CD4-positive, alpha-beta T cell treated with Interleukin-10 for 1 hour (primary cell): Measurements from ENCODE around the gene CD7.
"Not testable (repeated sequence)": the region's sequence is repeated elsewhere in the genome, so short reads cannot be mapped to it uniquely, and the experiment has no call there.

ENCODE experiments used
- DNase-seq: peaks from one replicate; pipeline ENCODE4 v3.0.0-alpha.2; 2020

The CD7 gene

DNA sequence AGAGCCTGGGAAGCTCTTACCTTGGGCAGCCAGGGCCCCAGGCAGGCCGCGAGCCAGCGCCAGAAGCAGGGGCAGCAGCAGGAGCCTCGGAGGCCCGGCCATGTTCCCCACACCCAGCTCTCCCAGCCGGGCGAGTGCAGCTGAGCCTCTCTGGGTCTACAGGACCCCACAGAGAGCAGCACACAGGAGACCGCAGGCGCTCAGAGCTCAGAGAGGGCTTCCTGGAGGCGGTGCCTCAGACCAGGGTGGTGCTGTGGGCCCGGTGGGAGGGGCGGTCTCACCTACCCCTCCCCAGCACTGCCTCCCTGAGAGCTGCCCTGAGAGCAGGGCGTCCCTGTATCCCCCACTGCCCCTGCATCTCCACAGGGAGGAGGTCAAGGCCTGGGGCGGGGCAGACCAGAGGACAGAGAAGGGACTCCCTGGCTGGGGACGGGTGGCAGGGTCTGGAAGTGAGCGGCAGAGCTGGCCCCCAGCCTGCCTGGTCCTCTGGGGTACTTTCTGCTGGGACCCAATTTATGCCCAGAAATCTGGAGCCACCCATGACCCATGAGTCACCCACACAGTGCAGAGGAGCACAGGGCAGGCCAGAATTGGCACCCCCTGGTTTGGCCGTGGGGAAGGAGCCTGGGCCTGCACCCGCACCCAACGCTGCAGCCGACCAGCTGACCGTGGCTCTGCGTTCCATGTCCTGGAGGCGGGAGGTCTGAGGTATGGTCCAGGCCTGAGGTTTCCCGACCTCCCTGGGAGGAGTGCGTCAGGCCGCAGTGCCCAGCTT is at the start of gene CD7:
TSS of gene CD7 (minus strand) at position 215 of the 775 bp plus-strand sequence. CDS start at position 102, 113 bp downstream.
- DNase-seq, result peak; percentile 74

DNA sequence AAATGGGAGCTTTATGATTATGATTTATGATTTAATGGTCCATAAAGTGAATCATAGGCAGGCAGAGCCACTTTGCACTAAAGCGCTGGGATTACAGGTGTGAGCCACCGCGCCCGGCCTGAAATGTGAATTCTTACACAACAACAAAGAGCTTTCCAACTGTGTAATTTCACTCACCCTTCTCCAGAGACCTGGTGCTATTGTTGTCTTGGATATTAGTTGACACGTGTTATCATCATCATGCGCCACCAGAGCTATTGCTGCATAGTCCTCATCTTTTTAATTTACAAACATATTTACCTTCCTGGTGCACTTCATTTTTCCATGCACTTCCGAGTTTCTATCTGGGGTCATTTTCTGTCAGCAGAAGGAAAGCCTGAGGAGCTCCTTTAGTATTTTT is 49.3 kb upstream of the CD7 start:
- no peak for DNase-seq

DNA sequence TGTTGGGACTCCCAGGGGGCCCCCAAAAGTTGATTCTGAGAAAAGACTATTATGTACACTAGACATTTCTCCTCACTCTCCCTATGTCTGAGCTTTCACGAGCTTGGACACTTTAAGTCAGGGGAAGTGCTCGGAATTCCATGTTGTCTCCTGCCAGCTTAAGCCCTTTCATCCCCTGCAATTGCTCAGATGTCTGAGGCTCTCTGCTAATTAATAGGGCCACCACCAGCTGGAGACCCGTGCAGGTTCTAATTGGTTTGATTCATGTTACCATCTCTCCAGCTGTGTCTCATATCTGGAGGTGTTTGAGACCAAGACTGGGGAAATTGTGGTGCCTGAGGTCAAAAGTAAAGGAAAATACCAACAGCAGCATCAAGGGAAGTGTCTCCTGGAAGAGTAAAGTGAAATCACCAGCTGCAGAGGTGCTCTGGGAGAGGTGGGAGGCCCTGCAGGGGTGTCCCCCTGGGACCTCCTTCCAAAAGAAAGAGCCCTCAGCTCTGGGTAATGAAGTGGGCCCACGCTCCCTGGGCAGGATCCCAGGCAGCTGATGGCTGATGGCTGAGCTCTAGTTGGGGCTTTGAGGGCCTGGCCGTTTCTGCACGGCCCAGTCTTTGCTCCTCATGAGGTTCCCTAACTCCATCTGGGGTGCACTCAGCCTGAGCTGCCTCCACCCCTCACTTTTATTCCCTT is 48.3 kb upstream of the CD7 start:
- no peak for DNase-seq

DNA sequence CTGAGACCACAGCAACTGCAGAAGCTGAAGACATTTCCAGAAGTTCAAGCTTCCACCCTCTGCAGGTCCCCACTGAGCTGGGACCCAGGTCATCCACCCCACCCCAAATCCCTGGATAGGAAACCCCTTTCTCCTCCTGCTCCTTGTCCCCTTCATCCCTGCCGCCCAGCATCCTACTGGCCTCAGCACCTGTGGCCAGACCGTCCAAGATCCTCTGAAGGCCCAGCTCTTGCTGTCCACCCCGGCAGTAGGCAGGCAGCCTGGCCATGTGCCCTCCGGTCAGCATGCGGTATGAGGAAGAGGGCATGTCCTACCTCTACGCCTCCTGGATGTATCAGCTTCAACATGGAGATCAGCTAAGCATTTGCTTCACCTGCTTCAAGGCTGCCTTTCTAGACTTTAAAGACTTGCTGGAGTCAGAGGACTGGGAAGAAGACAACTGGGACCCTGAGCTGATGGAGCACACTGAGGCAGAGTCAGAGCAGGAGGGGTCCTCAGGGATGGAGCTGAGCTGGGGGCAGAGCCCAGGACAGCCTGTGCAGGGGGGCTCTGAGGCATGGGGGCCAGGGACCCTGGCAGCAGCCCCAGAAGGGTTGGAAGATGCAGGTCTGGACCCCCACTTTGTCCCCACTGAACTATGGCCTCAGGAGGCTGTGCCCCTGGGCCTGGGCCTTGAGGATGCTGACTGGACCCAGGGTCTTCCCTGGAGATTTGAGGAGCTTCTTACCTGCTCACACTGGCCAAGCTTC is 44.7 kb upstream of the CD7 start:
- no peak for DNase-seq

DNA sequence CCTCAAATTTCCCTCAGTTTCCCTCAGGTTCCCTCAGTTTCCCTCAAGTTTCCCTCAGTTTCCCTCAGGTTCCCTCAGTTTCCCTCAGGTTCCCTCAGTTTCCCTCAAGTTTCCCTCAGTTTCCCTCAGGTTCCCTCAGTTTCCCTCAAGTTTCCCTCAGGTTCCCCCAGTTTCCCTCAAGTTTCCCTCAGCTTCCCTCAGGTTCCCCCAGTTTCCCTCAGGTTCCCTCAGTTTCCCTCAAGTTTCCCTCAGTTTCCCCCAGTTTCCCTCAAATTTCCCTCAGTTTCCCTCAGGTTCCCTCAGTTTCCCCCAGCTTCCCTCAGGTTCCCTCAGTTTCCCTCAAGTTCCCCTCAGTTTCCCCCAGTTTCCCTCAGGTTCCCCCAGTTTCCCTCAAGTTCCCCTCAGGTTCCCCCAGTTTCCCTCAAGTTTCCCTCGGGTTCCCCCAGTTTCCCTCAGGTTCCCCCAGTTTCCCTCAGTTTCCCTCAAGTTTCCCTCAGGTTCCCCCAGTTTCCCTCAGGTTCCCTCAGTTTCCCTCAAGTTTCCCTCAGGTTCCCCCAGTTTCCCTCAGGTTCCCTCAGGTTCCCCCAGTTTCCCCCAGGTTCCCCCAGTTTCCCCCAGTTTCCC is 42.2 kb upstream of the CD7 start:
- DNase-seq, result not testable (repeated sequence)

DNA sequence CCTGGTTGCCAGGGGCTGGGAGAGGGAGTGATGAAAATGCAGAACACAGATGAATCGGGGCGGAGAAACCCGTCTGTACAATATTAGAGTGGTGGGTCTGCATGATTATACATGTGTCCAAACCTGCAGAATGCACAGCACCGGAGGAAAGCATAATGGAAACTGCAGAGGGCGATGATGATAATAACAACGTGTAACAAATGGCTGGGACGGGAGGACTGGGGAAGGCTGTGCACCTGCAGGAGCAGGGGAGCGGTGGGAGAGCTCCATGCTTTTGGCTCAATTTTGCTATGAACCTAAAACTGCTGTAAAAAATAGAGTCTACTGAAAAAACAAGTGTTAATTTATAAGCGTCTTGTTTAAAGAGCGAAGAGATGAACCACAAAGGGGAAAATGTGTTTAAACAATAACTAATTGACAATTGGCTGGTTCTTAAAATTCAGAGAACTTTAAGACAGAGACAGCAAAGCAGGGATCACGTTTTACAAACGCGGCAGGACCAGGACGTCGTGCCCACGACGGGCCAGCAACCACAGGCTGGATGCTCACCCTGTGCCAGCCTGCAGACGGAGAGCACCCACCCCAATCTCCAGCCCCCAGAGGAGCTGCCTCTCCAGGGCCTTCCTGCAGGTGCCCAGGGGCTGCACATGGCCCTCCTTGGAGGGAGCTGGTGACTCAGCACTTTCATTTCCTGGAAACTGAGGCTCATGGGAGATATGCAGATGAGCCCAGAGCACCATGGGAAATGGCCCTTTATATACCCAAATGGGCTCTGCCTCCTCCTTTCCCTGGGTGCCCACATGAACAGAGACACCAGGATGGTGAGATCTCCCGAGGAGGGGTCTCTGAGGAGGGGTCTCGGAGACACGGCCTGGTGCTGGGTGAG is 41.3 kb upstream of the CD7 start, which contains the start of gene TEX19:
TSS of gene TEX19 (plus strand) at position 783 of the 886 bp plus-strand sequence. CDS start 2,904 bp downstream, outside the sequence.
- DNase-seq, result peak; percentile 7

DNA sequence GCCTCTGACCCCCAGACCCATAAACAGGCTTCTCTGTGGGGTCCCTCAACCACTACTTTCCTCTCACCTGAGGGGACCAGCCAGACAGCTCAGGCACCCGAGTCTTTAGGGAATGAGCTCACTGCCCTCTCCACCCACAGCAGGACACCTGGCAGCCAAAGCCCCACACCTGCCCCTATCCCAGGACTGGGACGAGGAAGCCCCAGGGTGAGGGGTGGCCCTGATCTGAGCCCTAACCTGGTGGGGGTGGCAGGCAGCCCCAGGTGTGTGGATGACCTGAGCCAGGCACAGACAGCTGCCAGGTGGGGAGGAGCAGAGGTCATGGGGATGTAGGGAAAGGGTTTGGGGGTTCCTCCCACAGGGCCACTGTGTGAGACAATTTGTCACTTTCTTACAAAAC is 40.0 kb upstream of the CD7 start:
- no peak for DNase-seq

DNA sequence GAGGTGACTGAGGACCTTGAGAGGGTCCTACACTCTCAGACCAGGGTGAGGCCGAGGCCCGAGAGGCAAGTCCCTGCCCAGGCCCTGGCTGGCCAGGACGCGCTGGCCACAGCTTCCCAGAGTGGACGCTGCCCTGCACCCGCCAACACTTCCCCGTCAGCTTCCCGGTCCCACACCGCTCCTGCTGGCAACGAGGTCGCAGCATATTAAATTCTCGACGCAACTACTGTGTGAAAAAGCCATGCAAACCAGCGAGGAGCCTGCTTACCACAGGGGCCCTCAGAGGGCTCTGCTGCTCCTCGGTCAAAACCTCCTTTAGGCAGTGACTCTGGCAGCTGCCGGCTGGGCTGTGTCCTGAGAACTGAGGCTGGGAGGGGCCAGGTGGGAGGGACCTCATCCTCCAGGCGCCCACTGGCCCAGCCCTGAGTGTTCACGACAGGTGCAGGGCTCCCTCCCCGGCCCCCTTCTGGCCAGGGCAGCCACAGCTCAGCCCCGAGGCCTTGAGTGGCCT is 39.5 kb upstream of the CD7 start:
- DNase-seq, result no peak

DNA sequence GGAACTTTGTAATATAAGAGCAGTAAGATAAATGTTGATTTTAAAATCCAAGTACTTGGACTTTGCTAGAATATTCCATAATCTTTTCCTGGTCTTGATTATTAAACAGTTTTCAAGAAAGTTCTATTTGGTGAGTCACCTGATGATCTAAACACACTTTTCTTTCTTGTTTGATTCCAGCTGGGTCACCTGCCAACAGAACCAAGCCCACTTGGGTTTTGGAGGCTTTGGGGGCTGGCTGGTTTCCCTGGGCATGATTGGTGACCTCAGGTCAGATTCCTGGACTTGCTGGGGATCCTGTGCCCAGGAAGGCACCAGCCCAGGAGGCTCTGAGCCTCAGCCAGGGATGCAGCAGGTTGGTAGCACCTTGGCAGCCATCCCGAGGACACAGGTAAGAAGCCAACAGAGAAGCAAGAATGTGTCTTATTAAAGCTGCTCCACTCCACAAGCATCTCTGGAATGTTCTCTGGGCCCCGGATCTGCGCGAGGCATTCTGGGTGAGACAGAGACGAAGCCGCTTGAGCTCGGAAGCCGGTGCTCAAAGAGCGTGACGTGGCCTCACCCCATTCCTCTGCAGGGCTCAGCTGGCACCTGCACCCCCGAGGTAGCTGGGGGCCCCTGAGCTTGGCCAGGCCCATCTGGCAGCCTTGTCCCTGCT is 38.5 kb upstream of the CD7 start:
- no peak for DNase-seq

DNA sequence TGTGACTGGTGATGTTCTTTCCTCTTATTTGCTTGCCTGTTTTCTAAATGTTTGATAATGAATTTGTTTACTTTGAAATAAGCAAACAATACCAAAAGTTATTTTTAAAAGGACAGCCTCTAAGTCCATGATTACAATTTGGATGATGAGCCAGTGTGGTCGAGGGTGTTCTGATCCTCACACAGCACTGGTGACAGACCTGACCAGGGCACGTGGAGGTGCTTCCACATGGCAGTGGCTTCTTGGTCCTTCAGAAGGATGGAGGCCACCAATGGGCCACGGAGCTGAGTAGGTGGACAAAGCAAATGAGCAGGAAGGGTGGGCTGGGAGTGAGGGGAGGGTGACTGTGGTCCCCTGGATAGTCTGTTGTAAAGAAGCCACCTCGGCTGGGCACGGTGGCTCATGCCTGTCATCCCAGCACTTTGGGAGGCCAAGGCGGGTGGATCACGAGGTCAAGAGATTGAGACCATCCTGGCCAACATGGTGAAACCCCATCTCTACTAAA is 37.4 kb upstream of the CD7 start:
- DNase-seq, result no peak

DNA sequence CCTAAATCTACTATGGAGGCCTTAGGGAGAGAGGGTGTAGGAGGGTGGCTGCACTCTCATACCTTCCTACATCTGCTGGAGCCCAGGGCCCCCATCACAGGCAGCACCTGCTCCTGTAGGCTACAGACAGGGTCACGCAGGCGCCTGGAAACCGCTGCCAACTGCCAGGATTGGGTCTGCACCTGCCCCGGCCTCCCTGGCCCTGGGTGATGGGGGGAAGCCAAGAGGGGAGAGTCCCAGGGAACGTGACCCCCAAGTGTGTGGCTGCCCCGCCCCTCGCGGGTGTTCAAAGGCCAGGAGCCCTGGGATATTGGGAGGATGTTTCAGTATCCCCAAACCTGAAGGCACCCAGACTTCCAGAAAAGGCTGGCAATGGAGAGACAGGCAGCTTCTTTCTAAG is 36.1 kb upstream of the CD7 start:
- no peak for DNase-seq

DNA sequence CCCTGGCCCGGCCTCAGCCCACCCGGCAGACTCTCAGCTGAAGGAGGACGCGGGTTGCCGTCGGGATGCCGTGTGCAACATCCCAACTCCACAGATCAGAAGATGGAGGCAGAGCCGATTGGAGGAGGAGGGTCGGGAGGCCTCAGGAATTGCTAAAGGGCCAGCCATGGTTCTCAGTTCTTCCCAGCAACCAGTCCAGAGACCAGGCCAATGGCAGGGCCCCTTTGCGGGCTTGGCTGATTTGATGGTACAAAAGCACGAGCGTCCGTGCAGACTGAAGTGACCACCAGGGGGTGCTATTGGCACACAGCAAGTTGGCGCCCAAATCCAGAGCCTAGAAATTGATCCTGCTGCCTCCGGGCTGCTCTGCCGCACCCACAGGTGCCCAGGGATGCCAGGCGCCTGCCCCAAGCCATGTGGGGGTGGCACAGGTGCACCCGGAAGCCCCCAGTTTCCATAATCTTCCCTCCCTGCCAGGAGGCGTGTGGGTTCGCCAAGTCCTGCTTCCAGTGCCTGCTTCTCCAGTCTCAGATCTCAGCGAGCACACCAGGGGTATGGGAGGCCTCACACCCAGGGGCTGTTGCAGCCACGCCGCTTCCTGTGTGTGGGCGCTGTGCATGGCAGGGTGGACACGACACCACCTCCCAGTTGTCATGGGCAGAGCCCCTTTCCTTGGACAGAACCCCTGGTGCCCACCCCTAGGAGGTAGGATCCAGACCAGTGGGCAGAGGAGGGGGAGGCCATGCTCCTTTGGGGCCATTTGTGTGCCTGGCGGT is 34.5 kb upstream of the CD7 start:
- DNase-seq, result peak; percentile 84

DNA sequence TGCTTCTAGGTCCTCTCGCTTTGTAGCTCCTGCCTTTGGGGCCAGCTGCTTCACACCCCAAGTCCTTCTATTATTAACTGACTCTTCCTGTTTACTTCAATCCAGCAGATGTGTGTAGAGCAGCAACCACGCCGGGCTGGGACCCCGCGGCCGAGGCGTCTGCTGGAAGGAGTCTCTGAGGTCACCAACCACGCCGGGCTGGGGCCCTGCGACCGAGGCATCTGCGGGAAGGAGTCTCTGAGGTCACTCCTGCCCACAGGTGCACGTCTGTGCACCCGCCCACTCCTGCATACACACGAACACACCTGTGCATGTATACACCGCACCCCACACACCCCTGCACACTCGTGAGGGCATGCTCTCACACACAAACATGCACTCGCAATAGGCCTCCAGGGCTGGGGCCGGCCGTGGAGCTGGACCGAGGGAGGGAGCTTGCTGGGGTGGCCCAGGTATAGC is 33.9 kb upstream of the CD7 start:
- no peak for DNase-seq

DNA sequence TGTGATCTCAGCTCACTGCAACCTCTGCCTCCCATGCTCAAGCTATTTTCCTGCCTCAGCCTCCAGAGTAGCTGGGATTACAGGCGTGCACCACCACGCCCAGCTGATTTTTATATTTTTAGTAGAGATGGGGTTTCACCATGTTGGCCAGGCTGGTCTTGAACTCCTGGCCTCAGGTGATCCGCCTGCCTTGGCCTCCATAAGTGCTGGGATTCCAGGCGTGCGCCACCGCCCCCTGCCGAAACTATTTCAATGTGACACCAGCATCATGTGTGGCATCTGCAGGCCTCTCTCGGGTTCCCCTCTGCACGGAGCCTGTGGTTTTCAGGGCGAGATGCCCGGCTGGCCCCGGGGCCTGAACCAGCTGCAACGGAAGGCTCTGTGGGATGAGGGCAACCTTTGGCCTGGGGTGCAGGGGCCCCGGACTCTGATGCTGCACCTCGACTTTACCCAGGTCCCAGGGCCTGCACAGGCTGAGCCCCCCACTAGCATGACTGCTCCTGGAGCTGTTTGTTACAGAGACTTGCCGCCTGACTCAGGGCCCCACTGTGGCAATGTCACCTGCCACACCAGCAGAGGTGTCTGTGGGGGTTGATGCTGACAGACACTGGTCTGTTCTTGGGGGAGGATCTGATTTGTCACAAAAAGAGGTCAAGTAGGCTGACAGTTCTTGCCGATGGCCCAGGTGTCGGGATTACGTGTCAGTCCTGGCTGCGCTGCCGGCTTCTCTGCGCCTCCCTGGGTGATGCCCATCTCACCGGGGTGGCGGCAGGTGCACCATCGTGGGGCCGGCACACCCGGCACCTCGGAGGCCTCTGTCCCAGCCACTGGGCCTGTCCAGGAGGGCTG is 33.0 kb upstream of the CD7 start:
- peak; percentile 37 for DNase-seq

DNA sequence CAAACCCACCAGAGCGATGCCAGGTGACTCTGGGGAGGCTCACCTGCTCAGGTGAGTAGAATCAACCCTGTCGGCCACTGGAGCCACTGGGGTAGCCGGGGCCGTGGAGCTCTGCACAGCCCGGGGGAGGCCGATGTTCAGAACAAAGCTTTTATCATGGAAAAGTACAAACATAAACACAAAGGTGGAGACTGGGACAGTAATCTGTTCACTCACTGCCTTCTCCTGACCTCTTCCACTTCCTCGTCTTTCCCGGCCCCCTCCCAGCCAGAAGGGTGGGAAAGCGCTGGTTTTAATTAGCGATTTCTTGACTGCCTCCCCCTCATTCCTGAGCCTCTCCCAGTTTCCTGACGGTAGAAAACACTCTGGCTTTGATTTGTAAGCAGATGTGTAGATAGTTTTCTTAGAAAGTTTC is 31.9 kb upstream of the CD7 start:
- DNase-seq, result no peak

DNA sequence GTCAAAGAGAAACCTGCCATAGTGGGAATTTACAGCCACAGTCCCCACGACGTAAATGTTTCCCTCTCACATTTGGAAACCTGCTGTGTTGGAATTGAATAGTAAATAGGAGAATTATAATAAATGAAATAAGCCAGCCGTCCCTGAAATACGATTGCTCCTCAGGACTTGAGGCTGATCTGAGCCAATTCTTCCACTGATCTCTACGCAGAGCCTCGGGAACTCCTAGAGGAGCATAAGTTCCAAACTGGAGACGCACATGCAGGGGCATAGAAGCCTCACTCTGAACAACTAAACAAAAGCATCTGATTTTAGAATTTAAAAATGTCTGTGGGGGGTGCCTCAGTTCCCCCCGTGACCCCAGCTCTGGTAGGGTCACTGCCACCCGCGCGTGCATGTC is 31.5 kb upstream of the CD7 start:
- no peak for DNase-seq

DNA sequence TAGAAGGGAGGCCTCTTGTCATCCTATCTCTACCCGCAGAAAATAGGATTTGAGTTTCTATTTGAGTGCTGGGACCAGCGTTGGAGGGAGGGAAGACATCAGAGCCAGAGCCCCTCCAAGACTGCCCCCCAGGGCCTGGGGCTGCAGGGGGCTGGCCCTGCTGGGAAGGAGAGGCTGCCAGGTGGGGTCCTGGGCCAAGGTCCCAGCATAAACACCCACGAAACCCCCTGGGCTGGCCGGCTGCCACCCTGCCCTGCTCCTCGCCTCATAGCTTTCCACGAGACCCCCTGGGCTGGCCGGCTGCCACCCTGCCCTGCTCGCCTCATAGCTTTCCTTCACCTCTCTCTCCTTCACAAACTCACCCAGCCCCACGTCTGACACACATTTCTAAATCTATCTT is 31.0 kb upstream of the CD7 start:
- no peak for DNase-seq

DNA sequence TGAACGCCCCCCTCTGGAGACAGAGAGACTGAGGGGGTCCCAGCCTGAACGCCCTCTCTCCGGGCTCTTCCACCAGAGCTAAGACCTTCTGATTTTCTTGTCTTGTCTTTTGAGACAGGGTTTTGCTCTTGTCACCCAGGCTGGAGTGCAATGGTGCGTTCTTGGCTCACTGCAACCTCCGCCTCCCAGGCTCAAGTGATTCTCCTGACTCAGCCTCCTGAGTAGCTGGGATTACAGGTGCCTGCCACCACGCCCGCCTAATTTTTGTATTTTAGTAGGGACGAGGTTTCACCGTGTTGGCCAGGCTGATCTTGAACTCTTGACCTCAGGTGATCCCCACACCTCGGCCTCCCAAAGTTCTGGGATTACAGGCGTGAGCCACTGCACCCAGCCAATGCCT is 30.6 kb upstream of the CD7 start:
- not testable (repeated sequence) for DNase-seq
